GM12874 (cell line): Measurements from ENCODE around the gene DNAH10.

Experiments used
- CTCF ChIP-seq: IDR thresholded peaks from 2 replicates; pipeline ENCODE4 v1.5.1; 2011; ENCODE audit warnings: low read depth, mild to moderate bottlenecking, control low read depth, low read length, moderate library complexity; ENCODE audit not compliant: insufficient read depth

DNAH10 gene

GRCh38 chr12:123907726-123908476 is 145.8 kb downstream of the DNAH10 start:
- no peak for TF ChIP-seq CTCF

- no peak for TF ChIP-seq CTCF
Measured at GRCh38 chr12:123908884-123909725, 147.0 kb downstream of the DNAH10 start.

- TF ChIP-seq CTCF = no peak
Measured at GRCh38 chr12:123910057-123910456, 148.0 kb downstream of the DNAH10 start.

GRCh38 chr12:123910761-123911193 is 148.7 kb downstream of the DNAH10 start:
- TF ChIP-seq CTCF = no peak

- no peak for TF ChIP-seq CTCF
Measured at GRCh38 chr12:123912415-123913380, 150.6 kb downstream of the DNAH10 start.

- TF ChIP-seq CTCF = no peak
Measured at GRCh38 chr12:123914726-123915333, 152.7 kb downstream of the DNAH10 start.

- no peak for TF ChIP-seq CTCF
Measured at GRCh38 chr12:123916729-123917128, 154.6 kb downstream of the DNAH10 start.
